CD4-positive, alpha-beta T cell (primary cell): ENCODE results near the gene DHFR. TPM values are rescaled to one million over a fixed set of nuclear protein-coding genes. Genes with fewer than 3 reads are reported as not detected.

Source experiments
- ATAC-seq: fragments of 200-7000 bp; cut with Tn5 transposase; one replicate; pipeline ENCODE4 v1.10.0; 2022; ENCODE audit warnings: mild to moderate bottlenecking; ENCODE audit not compliant: poor library complexity
- CTCF ChIA-PET: fragments of 350-600 bp; sonication (Branson Sonifier 250); formaldehyde crosslinking; loops from one replicate; lab custom pipeline; 2021; ENCODE audit warnings: antibody characterized with exemption, inconsistent platforms; lab: Charles Lee
- POLR2A ChIA-PET: fragments of 350-600 bp; sonication (Branson Sonifier 250); formaldehyde crosslinking; loops from one replicate; lab custom pipeline; 2021; ENCODE audit warnings: antibody characterized with exemption, inconsistent platforms; lab: Charles Lee
- DNase-seq, 14 experiments: peaks; one replicate each; pipeline ENCODE4 v3.0.0-alpha.2; 2013 to 2020; ENCODE audit warnings: mixed read lengths in 2 of 14
- H3K27ac ChIP-seq, 2 donors: one replicate each; pipeline versions ENCODE4 v1.5.1 to v1.7.0; 2013; ENCODE audit warnings: low read length in 2 of 2, low read depth in 1 of 2, mild to moderate bottlenecking in 1 of 2
- H3K27me3 ChIP-seq, 2 experiments: 1 replicate in 1 of 2; 2 replicates in 1 of 2; pipeline versions ENCODE4 v1.6.1 to v1.7.0; 2013; ENCODE audit warnings: low read length in 2 of 2, control low read depth in 1 of 2, mild to moderate bottlenecking in 1 of 2, moderate library complexity in 1 of 2; ENCODE audit not compliant: insufficient read depth in 2 of 2, control insufficient read depth in 1 of 2
- H3K36me3 ChIP-seq: one replicate; pipeline ENCODE4 v1.6.1; 2013; ENCODE audit warnings: low read length, control low read depth; ENCODE audit not compliant: insufficient read depth
- H3K4me1 ChIP-seq: one replicate; pipeline ENCODE4 v1.6.1; 2013; ENCODE audit warnings: low read length, control low read depth; ENCODE audit not compliant: insufficient read depth
- H3K4me3 ChIP-seq: one replicate; pipeline ENCODE4 v1.5.1; 2013; ENCODE audit warnings: mild to moderate bottlenecking, low read length, moderate library complexity
- H3K9me3 ChIP-seq, 2 experiments: 1 replicate in 1 of 2; 2 replicates in 1 of 2; pipeline versions ENCODE4 v1.6.1 to v1.7.0; 2013; ENCODE audit warnings: low read length in 2 of 2, mild to moderate bottlenecking in 2 of 2, control low read depth in 1 of 2, moderate library complexity in 1 of 2; ENCODE audit not compliant: control insufficient read depth in 1 of 2, insufficient read depth in 1 of 2
- H3K27ac Mint-ChIP-seq: one replicate; pipeline ENCODE4 v1.8.0; 2020; ENCODE audit warnings: mixed read lengths
- H3K27me3 Mint-ChIP-seq: one replicate; pipeline ENCODE4 v1.8.0; 2021; ENCODE audit warnings: mixed read lengths
- H3K36me3 Mint-ChIP-seq: one replicate; pipeline ENCODE4 v1.8.0; 2021; ENCODE audit warnings: low read depth, mixed read lengths
- H3K4me1 Mint-ChIP-seq: one replicate; pipeline ENCODE4 v1.8.0; 2021; ENCODE audit warnings: low read depth, mixed read lengths
- H3K4me3 Mint-ChIP-seq: one replicate; pipeline ENCODE4 v1.8.0; 2020; ENCODE audit warnings: mild to moderate bottlenecking, mixed read lengths
- H3K9me3 Mint-ChIP-seq: one replicate; pipeline ENCODE4 v1.8.0; 2020; ENCODE audit warnings: mixed read lengths
- CTCF ChIP-seq: fragments of 200-600 bp; IDR thresholded peaks from one replicate; pipeline ENCODE4 v1.8.0; 2022; ENCODE audit warnings: antibody characterized with exemption, mild to moderate bottlenecking
- intact Hi-C, 2 experiments: fragments of 100-400 bp; cut with DNase I in 1 of 2; cut with micrococcal nuclease in 1 of 2; formaldehyde crosslinking; loops; one replicate each; pipeline versions ENCODE4 v1.15.1 to v1.9.0; 2023 to 2025; cut with DNase I, micrococcal nuclease
- polyA plus RNA-seq, 2 donors: library from polyadenylated mRNA; unstranded; fragments of 120-200 nt; gene quantifications; one replicate each; pipeline ENCODE4 v1.2.1, GENCODE V29; 2013
- total RNA-seq, 174 experiments: library from RNA in 2 of 174; stranded (reverse) in 2 of 174; gene quantifications; one replicate each; pipeline ENCODE4 v1.2.3 and lab custom pipeline; 2021 to 2026

Gene DHFR
- 1 to 10 TPM; 3.6 to 4.0 TPM for total RNA-seq
- 11.9 TPM for polyA plus RNA-seq (2013, experiment 1 of 2)
- polyA plus RNA-seq (2013, experiment 2 of 2): 12.8 TPM
- 3.9 to 201 (median 12.3) reads per million in 172 experiments for total RNA-seq (lab: John Stamatoyannopoulos, UW)

- Mint-ChIP-seq H3K9me3 (no peaks in the 10 kb centered on the region), H3K27me3 (no peaks in the 10 kb centered on the region), H3K27ac (peak within 1 kb of the TSS; percentile 95), H3K4me1 (peaks cover 35% of the 10 kb centered on the region), H3K36me3 (peaks cover 48% of the 10 kb centered on the region), H3K4me3 (peak within 1 kb of the TSS; percentile 92)
- ChIA-PET POLR2A (interaction anchor here (0.6 to 2.1 kb wide), 10 partner anchors 11 to 1096 kb away, joined by 3 to 11 read pairs (median 5); partner anchors contain the start of genes RASGRF2, SSBP2, ZCCHC9 and ZFYVE16), CTCF (no interaction called here)
- ATAC-seq (peak; percentile 74), DNase-seq (peak; percentile 81 to 96 (median 86))
- H3K27me3 ChIP-seq: no peaks in the 10 kb centered on the region
- intact Hi-C loops: loop anchor here (2.0 to 10.0 kb wide), 10 partner anchors 166 to 1623 kb away; partner anchors contain the start of genes SERINC5 (in 2 of the 2), FAM151B (in 1 of the 2), HOMER1 (in 1 of the 2) and JMY (in 1 of the 2)
- TF ChIP-seq CTCF: no peak
- no peaks in the 10 kb centered on the region for H3K9me3 ChIP-seq
- peaks cover 27% of the 10 kb centered on the region for H3K36me3 ChIP-seq
- peaks cover 20% of the 10 kb centered on the region for H3K4me1 ChIP-seq
- H3K4me3 ChIP-seq: peak within 1 kb of the TSS; percentile 65
- H3K27ac ChIP-seq: peak within 1 kb of the TSS; percentile 60 to 78
These were observed at the start of gene DHFR, which contains the start of gene MSH3 for GRCh38 chr5:80654391-80655230. TSS of gene DHFR (minus strand) at chr5:80654983. CDS start at chr5:80654489, 494 bp downstream. TSS of gene MSH3 (plus strand) at chr5:80654652. CDS start at chr5:80654728, 76 bp downstream.

- Mint-ChIP-seq H3K27ac (no peak overlapping the region), H3K9me3 (no peaks in the 10 kb centered on the region), H3K4me3 (no peak overlapping the region), H3K4me1 (peaks cover 35% of the 10 kb centered on the region), H3K27me3 (no peaks in the 10 kb centered on the region), H3K36me3 (peaks cover 73% of the 10 kb centered on the region)
- ChIA-PET CTCF (no interaction called here), POLR2A (no interaction called here)
- Histone ChIP-seq H3K36me3 (peaks cover 19% of the 10 kb centered on the region), H3K27me3 (no peaks in the 10 kb centered on the region), H3K9me3 (no peaks in the 10 kb centered on the region), H3K4me1 (peaks cover 10% of the 10 kb centered on the region), H3K27ac (no peak overlapping the region), H3K4me3 (no peak overlapping the region)
- no peak for TF ChIP-seq CTCF
- no peak for DNase-seq
- intact Hi-C loops: no loop called here
- no peak for ATAC-seq
These were observed 49.4 kb upstream of the DHFR start for GRCh38 chr5:80704221-80704620.

GRCh38 chr5:80703747-80704146 lies 49.0 kb upstream of the DHFR start:
- Mint-ChIP-seq H3K36me3 (peaks cover 73% of the 10 kb centered on the region), H3K4me1 (peaks cover 35% of the 10 kb centered on the region), H3K4me3 (no peak overlapping the region), H3K27me3 (no peaks in the 10 kb centered on the region), H3K9me3 (no peaks in the 10 kb centered on the region), H3K27ac (no peak overlapping the region)
- POLR2A ChIA-PET: no interaction called here
- Histone ChIP-seq H3K9me3 (no peaks in the 10 kb centered on the region), H3K4me1 (peaks cover 10% of the 10 kb centered on the region), H3K27me3 (no peaks in the 10 kb centered on the region), H3K4me3 (no peak overlapping the region), H3K36me3 (peaks cover 19% of the 10 kb centered on the region), H3K27ac (no peak overlapping the region)
- intact Hi-C loops: no loop called here
- ATAC-seq: no peak
- DNase-seq: no peak
- no peak for TF ChIP-seq CTCF
- CTCF ChIA-PET: no interaction called here
